Endometrium (tissue), 2 donors: Measurements from ENCODE around the gene PRR3.

Experiments
- FAIRE-seq: peaks from 2 replicates; lab custom pipeline; 2012; peaks lifted over from hg19 to GRCh38; lab: Jason Lieb, UNC
- donor health status: control.
- donor health status: control.

The PRR3 gene

DNA sequence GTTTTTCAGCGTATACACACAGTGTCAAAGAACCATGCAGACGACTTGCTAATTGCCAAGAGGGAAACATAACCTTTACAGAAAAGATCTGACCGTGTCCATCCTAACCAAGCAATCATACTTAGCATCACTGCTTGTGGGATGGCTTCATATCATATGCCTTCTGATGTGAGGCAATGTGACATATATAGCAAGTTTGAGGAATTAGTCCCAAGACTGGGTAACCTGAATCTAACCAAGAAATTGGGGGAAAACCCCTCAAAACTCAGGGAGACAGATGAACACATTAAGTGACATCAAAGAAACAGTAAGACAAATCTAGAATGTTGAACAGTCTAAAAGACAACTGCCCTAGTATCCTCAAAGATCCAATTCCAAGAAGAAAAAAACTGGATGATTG, 19.2 kb upstream of the PRR3 start:
- no peak for FAIRE-seq

DNA sequence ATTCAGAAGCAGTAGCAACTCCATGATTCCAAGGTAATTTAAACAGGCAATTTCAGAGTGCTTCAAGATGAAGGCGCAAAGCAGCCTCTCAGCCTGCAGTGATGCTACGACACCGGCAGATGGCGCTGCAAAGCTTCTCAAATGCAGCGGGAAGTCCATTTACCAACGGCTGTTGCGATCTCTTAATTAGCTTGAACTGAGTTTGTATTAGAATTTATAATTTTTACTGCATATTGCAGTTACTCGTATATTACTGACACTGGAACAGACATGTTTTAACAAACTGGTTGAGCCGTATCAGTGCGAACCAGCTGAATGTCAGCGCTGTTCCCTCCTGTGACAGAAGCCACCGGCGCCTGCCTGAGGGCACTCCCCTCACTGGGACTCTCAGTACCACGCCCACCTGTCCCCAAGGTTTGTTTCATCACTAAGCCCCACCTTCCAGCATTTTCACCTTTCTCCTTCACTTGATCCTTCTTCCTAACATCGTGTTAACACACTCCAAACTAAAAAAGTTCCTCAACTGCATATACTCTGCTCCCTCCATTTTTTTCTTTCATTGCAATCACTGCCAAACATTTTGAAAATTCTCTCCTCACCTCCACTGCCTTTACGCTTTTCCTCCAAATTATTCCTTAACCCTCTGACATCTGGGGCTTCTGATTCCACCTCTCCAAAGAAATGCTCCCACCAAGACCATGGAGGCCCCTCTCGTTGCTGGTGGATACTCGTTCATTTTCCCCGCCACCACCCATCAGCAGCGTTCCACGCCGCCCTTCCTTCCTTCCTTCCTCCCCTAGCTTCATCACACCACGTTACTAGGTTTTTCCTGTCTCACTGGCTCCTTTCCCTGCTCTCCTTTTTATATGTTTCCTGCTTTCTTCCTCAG, 15.3 kb upstream of the PRR3 start:
- FAIRE-seq: peak; percentile 46

DNA sequence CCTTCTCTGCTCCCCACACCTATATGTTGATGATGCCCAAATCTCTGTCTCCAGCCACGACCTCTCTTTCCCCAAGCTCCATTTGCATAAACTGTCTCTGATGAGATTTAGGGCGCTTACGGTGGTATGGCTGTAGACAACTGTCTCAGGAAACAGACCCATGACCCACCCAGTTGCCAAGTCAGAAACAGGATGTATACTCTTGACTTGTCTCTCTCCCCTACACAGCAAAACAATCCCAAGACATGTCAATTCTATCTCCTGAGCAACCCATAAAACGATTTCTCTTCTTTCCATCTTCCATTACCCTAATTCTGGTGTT, 14.7 kb upstream of the PRR3 start:
- no peak for FAIRE-seq

DNA sequence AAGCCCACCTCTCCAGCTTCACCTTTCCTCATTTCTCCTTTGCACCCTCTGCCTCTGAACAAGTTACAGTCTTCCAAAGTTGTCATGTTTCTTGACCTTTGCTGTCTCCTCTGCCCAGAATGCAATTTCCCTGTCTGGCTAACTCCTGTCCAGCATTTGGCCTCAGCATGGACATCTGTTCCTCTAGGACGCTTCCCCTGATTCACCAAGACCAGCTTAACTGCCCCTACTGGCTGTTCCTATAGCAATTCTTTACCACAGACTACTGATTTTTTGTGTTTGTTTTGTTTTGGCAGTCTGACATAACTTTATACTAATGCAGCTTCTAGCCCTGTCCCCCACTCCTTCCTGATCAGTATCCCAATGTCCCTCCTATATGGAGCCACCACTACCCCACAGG, 14.2 kb upstream of the PRR3 start:
- no peak for FAIRE-seq

DNA sequence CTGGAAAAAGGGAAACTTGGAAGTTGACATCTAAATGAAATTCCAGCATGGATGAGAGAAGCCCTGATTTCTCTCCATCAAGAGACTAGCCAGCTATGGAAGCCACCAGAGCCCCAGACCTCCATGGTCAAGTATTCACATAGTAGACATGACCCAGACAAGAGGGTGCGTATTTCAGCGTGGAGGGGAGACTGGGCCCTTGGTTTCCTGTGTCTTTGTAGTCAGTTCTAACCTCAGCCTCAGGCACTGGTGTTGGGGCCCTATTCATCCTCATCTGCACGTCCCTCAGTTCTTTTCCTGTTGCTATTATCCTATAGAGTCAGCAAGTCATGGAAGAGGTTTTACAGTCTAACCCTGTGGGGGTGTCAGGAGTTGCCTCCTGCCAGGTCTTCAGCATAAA, 13.3 kb upstream of the PRR3 start:
- FAIRE-seq: no peak

DNA sequence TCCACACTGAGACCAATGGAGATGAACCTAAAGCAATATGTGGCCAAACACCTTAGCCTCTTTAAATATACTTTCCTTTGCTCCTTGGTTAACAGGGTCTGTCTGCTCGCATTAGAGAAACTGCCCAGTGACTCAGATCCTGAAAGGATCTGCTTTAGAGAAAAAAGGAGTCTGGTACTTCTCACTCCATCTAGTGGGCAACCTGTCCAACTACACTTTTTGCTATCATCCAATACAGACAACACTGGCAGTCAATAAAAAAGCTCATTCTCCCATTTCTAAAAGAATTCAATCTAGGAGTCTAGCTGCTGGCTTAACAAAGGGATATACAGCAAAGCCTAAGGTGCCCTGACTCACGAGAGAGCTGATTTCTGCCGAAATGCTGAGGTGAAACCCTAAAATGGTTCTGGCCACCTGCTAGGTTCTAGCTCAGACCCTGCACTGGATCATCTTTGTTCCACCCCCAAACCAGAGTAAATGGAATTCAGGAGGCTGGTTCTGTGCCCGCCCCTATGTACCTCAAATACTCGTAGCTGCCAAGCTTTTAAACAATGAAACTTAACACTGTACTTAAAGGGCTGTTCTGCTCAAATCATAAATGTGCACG, 12.3 kb upstream of the PRR3 start:
- peak; percentile 76 for FAIRE-seq

DNA sequence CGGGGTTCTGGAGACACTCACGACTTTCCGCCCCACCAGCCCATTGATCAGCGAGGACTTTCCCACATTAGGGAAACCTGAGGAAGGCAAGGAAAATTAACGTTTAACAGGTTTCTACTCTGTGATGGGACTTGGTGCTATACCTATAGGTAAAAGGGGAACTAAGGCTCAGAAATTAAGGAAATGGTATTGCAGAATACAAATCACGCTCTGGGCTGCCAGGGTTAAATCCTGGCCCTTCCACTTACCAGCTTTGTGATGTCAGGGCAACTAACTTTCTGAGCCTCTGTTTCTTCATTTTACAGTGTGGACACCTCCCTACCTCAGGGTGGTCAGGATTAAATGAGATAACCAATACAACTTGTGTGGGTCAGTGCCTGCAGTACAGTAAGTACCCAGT, 9.6 kb upstream of the PRR3 start:
- FAIRE-seq: no peak

DNA sequence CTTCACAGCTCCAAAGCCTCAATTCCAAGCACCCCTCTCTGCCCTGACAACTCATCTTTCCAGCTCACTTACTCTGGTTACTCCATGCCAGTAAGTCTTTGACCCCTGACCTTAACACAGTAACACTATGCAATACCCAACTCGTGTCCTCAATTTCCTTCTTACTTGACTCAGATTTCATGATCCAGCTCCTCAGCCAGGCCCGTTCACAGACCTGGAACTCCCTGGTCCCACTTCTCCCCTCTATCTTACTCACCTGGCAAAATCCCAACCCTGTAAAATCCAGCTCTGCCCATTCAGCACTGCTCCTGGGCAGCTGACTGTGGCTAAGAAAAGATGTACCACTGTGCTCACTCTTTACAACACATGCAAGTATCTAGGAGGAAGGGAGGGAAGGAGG, 8.7 kb upstream of the PRR3 start:
- FAIRE-seq: no peak

DNA sequence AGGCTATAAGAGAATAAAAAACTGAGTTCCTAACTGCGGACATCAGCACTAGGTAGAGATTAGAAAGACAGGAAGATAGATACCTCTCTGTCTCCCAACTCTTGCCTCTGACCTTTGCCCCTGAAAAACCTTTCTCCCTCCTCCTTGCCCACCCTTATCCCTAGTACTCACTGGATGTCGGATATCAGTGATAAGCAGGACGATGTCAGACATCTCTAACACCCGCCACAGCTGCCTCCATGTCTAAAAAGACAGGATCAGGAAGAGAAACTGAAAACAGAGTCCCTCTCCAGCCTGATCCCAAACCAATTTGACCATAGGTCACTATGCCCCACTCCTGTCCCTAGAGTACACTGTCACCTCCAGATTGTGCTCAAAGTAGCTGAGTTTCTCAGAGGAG, 2.7 kb upstream of the PRR3 start:
- no peak for FAIRE-seq

DNA sequence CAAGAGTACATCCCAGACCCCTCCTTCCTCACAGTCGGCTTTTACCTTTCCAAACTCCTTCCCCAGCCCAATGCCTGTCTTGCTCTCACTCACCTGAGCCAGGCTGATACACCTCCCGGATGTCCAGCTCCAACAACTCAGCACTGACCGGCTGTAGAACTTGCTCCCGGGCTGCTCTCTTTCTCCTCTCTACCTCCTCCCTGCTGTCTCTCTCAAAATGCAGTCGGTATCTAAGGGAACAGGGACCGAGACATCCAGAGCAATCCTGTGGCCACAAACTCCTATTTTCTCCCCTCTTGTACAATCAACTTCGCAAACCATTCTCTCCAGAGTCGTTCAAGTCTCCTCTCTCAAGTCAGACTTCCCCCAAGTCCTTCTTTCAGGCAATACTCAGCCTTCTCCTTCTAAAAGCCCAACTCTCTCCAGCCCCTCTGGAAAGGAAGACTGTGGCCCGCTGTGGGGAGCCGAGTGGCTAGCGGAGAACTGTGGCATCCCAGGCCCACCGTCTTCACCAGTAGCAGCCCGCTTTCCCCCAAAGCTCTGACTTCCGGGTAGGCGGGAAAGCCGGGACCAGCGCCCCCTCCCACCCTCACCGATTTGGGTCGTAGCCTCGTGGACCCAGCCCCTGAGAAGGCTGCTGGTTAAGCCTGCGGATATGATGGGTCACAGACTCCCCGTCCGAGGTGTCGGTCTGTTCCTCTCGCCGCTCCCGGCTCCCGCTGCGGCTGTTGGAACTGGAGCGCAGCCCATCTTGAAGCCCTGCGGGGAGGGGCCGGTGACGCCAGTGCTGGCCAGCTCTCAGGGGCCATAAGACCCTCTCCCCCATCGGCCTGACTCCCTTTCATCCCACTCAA, 1.9 kb upstream of the PRR3 start:
- no peak for FAIRE-seq

DNA sequence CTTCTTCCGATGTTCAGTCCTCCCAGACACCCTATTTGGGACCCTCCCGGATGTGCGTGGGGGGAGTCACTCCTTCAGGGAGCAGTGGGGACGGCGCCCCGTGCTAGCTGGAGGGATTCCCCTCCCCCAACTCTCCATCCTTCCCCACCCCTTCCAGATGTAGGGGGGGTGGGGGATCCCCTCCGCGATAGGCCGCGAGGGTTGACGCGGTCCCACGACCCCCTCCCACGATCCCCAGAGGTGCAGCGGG, 1.4 kb upstream of the PRR3 start:
- no peak for FAIRE-seq

DNA sequence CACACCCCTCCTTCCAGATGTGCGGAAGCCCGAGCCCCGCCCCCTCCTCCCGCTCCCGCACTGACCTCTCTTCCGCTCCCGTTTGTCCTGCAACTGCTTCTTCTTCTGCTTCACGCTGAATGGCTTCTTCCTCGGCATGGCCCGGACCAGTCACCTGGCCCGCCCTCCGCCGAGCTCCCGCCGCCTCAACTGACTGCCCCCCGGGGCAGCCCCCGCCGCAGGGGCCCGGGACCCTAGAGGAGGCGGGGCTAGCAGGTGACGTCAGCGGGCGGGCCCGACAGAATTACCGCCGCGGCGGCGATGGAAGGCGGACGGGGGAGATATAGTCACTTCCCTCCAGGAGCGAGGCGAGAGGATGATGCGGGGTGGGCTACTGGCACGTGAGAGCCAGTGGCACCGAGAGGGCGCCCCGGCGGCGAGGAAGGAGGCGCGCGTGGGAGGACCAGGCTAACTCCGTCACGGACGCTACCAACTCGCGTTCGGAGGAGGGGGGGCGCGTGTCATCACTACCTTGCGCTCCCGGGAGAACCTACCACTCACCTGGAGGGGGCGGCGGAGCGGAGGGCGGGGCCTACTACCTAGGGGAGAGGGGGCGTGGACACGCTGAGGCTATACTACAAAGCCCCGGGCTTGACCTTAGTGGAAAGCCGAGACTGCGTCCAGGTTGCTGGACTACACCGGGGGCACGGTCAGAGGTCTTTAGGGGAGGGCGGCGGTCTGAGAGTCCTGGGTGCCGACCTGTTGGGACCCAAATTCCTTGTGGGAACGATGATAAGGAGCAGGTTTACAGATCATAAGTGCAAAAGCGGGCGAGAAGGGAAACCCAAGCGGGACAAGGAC, 809 bp upstream of the PRR3 start, which contains the start of gene GNL1:
TSS of gene GNL1 (minus strand) at position 424 of the 840 bp plus-strand sequence. CDS start at position 138, 286 bp downstream.
- no peak for FAIRE-seq

DNA sequence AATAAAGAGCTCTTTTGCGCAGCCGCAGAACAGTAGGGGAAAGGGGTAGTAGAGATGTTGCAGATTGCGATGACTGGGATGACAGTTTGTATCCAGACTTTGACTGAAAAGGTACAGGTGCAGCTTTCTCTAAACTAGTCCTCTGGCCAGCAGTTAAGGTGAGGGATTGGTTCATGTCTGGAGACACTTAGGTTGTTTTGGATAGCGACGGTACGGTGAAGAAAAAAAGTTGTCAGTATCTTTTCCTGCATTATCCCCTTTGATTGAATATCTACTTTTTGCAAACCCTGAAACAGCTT, 537 bp downstream of the PRR3 start:
- no peak for FAIRE-seq

DNA sequence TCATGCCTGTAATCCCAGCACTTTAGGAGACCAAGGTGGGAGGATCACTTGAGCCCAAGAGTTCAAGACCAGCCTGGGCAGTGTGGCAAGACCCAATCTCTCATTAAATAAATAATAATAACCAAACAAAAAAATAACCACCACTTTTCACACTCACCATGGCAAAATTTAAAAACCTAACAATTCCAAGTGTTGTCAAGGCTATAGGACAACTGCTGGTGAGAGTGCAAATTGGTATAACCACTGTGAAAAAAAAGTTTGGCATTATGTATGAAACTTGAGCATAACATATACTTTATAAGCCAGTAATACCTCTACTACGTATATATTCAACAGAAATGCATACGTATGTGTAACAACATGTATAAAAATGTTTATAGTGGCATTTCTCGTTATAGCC, 3.8 kb downstream of the PRR3 start:
- FAIRE-seq: no peak

DNA sequence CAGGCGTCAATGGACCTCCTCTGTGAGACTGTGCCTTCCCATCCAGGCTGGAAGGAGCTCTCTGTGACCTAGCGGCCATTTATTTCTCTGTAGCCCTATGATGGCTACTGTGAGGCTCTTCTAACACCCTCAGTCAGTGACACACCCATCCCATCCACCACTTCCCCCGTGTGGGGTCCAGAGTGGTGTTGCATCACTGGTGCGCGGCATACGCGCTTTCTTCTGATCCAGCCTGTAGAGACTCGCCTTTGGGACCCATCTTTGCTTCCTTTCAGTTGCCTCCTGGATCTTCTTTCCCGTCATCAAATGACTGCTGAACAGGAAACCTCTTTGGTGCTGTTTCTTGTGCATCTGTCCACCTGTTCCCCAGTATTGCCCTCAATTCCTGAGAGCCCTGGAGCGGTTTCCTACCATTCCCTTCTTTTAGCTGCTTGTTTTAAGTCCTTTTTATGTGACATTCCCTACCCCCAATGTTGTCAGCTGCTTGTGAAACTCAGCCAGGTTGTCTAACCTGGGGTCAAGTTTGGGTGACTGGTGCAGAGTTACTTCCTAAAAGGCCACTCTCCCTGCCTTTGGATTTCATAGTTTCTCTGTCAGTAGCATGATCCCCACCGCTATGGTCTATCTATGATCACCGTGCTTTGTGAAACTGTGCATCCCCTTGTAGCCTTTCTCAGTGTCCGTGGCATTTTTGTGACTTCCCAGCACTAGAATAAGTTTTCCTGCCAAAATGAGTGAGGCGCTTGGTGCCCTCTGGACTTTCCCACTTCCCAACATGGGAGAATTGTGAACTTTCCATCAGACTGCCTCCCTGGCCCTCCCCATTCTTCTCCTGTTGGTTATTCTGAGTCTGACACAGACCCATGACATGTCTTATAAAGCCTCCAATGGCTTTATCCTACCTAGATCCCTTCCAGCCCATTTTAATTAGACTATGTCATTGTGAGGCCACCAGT, 5.7 kb downstream of the PRR3 start:
- no peak for FAIRE-seq

DNA sequence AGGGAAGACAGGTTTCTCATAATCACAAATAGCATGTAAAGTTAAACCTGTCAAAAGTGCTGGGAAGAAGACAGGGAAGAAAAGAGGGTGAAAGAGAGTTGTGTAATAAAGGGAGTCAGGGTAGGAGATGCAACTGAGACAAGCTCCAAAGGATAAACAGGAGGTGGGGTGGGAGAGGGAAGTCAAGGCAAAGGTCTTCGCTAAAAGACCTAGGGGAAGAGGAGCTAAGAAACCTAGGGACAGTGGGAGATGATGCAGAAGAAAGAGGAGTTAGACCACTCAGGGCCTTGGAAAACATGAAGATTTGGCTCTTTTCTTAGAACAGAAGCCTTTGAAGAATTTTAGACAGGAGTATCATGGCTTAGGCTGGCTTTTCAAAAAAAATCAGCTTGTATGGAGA, 7.0 kb downstream of the PRR3 start:
- FAIRE-seq: no peak

DNA sequence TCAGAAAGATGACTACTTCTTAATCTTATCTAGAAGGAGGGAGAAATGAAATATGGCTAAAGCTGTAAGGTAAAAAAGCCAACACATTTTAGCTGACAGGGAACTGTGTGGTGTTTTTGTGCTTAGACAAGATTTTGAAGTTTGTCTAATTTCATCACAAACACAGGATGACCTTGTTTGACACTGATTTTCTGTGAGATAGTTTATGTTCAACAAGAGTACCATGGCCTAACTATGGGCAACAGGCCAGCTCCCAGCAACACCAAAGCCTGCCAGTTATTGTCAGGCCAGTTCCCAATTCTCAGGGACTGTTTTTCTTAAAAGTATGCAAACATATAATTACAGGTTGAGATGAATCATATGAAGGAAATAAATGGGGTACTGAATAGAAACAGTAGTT, 8.7 kb downstream of the PRR3 start:
- no peak for FAIRE-seq

DNA sequence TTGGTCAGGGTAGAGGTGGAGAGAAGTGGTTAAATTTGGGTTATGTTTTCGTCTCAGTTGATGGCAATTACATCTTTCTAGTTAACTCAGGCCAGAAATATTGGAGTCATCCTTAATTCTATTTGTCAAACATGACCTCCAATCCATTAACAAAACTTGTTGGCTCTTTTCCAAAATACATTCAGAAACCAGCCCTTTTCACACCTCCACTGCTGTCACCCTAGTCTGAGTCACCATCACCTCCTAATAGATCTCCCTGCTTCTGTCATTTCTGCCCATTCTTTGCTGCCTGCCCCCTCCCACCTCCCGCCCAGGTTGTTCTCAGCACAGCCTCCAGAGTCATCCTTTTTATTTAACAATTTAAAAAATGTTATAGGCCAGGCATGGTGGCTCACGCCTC, 11.2 kb downstream of the PRR3 start:
- FAIRE-seq: no peak

DNA sequence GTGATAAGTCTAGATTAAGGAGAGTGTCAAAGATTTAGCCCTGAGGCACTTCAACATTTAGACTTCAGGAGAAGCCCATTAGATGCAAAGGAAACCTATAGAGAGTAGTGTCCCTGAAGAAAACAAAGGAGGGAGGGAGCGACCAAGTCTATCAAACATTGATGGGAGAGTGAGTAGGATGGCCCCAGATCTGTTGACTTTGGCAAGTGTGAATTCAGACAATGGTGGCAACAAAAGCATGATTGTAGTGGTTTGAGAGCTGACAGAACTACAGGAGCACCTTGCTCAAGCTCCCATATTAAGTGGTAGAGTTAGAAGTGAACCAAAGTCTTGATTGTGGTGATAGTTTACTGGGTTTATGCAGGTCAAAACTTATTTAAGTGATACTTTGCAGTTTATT, 13.2 kb downstream of the PRR3 start:
- FAIRE-seq: no peak

DNA sequence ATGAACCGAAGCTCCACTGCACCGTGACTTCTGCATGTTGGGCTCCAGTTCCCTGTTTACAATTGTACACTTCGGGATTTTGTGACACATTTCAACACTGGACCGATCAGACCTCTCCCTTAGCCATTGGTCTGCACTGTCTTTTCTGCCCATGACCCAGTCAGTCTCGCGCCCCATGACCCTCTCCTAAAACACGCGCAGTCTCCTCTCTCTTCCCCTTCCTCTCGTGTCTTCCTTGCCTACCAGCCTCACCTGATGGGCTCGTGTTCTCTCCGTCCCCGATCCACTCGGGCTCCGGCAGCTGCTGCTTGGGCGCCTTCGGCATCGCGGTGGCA, 13.6 kb downstream of the PRR3 start:
- no peak for FAIRE-seq

DNA sequence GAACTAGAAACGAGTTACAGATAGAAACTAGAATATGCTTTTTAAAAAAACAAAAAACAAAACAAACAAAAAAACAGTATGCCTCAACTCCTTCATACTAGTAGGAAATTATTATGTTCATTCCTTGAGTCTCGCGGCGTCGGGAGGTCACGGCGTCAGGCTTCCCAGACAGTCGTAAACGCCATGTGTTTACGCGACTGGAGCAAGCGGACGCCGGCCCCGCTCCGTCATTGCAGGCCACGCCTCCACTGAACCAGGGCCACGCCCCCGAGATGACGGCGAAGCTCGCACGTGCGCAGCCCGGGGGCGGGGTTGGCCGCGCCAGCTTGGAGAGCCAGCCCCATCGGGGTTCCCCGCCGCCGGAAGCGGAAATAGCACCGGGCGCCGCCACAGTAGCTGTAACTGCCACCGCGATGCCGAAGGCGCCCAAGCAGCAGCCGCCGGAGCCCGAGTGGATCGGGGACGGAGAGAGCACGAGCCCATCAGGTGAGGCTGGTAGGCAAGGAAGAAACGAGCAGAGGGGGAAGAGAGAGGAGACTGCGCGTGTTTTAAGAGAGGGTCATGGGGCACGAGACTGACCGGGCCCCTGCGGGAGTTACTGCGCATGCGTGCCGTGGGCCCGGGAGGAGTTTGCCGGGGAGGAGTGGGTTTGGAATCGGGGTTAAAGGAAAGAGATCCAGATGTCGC, 14.1 kb downstream of the PRR3 start, which contains the start of gene ABCF1:
TSS of gene ABCF1 (plus strand) at position 368 of the 687 bp plus-strand sequence. CDS start at position 414, 46 bp downstream.
- peak; percentile 92 for FAIRE-seq
